ENCODE measurements around the gene NOXO1.
A peak's percentile ranks its signal among the peaks of the same experiment; 100 is the strongest.
"Not testable (repeated sequence)": the region's sequence is repeated elsewhere in the genome, so short reads cannot be mapped to it uniquely, and the experiment has no call there.

NOXO1 gene

DNA sequence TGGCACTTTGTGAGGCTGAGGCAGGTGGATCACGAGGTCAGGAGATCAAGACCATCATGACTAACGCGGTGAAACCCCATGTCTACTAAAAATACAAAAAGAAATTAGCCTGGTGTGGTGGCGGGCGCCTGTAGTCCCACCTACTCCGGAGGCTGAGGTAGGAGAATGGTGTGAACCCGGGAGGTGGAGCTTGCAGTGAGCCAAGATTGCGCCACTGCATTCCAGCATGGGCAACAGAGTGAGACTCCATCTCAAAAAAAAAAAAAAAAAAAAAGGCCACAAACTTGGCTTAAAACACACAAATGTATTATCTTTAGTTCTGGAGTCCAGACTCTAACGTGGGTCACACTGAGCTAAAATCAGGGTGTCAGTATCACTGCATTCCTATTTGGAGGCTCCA is 30.5 kb upstream of the NOXO1 start:
- not testable (repeated sequence) for DNase-seq (ENCODE audit: low read depth)

- peak; percentile 71 for DNase-seq (ENCODE audit: low read depth)
Observed at GRCh38 chr16:2009791-2010510, 28.7 kb upstream of the NOXO1 start, which contains the start of gene ZNF598. TSS of gene ZNF598 (minus strand) at chr16:2009821.

DNA sequence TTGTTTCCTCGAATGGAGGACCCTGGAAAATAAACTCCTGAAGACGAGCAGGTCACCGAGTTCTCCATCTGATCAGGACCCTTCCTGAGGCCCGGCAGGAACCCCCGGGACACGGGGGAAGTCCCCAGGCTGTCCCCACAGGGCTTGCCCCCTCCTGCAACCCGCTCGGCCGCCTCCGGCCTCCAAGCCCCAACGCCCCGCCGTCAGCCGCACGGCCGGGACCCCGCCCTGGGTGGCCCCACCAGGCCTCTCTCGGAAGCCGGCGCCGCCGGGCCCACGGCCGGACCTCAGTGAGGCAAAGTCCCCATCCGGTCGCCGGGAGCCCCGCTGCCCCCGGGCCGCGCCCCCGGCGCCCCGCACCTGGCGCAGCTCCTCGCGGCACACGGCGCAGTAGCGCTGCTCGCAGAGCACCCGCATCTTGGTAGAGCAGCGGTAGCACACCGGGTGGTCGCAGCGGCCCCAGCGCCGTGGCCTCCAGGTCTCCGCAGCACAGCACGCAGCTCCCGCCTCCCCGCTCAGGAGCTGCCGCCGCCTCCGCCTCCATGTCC is 28.0 kb upstream of the NOXO1 start:
- no peak for DNase-seq (ENCODE audit: low read depth)

GRCh38 chr16:2008631-2009163 is 27.4 kb upstream of the NOXO1 start:
- no peak for DNase-seq (ENCODE audit: low read depth)

GRCh38 chr16:2008009-2008526 is 26.8 kb upstream of the NOXO1 start:
- no peak for DNase-seq (ENCODE audit: low read depth)

DNA sequence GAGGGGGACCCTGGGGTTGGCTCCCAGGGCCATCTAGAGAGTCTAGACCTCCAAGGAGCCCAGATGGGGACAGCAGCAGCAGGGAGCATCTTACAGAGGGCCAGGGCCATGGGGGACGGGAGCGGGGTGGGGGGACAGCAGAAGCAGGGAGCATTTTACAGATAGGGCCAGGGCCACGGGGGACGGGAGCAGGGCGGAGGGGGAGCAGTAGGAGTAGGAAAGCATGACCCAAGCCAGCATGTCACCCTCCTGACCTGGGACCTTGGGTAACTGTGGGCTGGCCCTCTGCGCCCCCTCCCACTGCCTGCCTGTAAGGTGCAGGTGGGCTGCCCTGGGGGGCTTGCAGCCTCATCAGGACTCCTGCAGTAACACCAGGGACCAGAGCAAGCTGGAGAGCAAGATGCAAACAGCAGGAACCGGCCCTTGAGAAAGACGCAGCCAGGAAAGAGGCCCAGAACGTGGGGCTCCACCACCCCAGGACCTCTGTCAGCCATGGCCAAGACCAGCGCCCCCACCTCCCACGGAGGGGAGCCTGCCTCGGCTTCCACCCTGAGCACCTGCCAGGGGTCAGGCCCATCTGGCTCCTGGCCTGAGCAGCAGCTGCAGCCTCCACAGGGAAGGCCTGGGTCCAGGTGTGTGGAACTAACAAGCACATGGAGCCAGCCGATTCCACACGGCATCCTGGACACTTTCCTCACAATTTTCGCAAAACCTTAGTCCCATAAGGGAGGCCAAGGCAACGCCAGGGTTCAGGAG is 26.0 kb upstream of the NOXO1 start:
- DNase-seq (ENCODE audit: low read depth) = no peak

- no peak for DNase-seq (ENCODE audit: low read depth)
Observed at GRCh38 chr16:2006317-2006716, 25.0 kb upstream of the NOXO1 start.

- no peak for DNase-seq (ENCODE audit: low read depth)
Observed at GRCh38 chr16:2005646-2006045, 24.4 kb upstream of the NOXO1 start.

GRCh38 chr16:2004795-2005517 is 23.7 kb upstream of the NOXO1 start:
- DNase-seq (ENCODE audit: low read depth) = no peak

- DNase-seq (ENCODE audit: low read depth) = peak; percentile 84
Observed at GRCh38 chr16:2003827-2004641, 22.8 kb upstream of the NOXO1 start.

GRCh38 chr16:2003231-2003826 is 22.1 kb upstream of the NOXO1 start:
- DNase-seq (ENCODE audit: low read depth) = no peak

DNA sequence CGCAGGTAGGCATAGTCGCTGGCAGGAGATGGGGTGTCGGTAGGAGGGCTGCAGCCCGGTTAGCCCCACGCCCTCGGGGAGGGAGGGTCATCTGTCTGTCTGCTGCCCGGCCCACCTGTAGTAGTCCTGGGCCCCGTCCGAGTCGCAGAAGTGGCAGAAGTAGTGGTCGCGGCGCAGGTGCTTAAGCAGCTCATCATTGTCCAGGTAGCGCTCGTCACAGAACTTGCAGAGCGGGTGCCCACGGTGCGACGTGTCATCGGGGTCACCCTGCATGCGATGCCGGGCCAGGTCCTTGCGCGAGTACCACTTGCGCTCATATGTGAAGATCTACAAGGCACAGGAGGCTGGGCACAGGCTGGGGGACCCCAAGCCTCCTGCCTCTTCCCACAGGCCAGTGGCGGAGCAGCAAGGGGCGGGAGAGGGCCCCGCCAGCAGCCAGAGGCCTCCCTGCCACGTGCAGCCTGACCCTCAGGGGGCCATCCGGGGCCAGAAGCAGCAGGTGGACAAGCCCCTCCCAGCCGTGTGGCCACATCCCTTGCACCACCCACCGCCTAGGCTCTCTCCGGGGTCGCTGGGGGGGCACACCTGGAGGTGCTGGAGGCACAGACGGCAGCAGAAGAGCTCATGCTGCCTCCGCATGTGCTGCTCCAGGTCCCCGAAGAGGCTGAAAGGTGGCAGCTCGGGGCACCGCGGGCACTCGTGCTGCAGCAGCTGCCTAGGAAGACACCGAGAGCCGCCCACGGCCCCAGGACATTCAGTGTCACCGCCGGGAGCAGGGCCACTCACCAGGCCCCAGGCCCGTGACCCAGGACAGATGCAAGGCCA is 21.3 kb upstream of the NOXO1 start:
- DNase-seq (ENCODE audit: low read depth) = no peak

DNA sequence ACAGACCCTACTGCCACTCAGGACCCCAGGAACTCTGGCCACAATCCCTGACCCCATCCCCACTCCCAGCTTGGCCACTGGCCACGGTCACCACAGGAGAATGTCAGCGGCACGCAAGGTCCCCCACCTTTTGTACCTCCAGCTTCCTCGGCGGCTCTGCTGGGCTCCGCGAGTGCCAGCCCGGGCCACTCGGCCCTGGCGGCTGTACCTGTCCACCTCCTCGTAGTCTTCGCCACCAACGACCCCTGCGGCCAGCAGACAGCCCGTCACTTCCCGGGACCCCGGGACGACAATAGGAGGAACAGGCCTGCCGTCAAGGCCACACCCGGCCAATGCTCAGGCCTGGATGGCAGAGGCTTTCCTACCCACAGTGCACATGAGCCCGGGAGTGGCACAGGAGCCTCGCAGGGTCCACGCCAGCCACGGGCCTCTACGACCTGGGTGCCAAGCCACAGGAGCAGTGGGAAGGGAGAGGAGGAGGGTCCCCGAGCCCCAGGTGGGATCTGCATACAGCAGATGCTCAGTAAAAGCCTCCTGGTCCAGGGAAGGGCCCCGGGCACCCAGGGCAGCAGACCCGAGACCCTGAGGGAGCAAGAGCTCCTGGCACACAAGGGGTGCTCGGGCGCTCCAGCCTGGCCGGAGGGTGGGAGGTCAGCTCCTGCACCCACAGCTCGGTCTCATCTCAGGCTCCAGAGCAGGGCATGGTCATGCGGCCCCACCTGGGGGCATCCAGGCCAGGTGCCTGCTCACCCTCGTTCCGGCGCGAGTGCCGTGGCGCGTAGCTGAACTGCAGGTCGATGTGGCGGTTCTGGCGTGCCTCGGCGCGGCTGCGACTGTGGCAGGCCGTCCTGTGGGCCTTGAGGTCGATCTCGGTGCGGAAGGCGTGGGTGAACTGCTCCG is 20.4 kb upstream of the NOXO1 start:
- DNase-seq (ENCODE audit: low read depth) = no peak

DNA sequence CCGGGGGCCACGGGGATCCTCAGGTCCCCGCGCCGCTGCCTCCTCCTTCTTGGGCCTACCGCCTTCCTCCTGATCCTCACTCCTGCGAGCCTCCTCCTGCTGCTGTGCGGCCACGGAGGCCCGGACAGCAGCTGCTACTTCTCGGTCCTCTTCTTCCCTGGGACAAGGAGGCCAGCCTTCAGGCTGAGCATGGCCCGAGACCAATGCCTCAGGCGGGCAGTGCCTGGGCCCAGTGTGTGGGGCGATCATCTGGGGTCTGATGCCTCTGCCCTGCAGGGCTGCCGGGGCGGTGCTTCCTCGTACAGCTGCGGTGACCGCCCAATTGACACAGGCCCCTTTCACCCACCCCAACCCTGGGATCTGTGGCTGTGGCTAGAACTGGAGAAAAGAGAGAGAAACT is 19.8 kb upstream of the NOXO1 start:
- no peak for DNase-seq (ENCODE audit: low read depth)

- DNase-seq (ENCODE audit: low read depth) = no peak
Observed at GRCh38 chr16:1999866-2000514, 18.7 kb upstream of the NOXO1 start.

- no peak for DNase-seq (ENCODE audit: low read depth)
Observed at GRCh38 chr16:1998852-1999801, 17.9 kb upstream of the NOXO1 start.

GRCh38 chr16:1998360-1998835 is 17.1 kb upstream of the NOXO1 start:
- DNase-seq (ENCODE audit: low read depth) = no peak
